ENCODE measurements around the gene UGT2B11. TPM values are rescaled to one million over a fixed set of nuclear protein-coding genes. Genes with fewer than 3 reads are reported as not detected.
"Not testable (repeated sequence)": the region's sequence is repeated elsewhere in the genome, so short reads cannot be mapped to it uniquely, and the experiment has no call there.

The UGT2B11 gene
- not detected for polyA plus RNA-seq (ENCODE audit: insufficient read length)

GRCh38 chr4:69214716-69215115 lies at the start of gene UGT2B11:
UGT2B11 (minus strand) TSS chr4:69214748; CDS start chr4:69214722, 26 bp downstream.
- DNase-seq (ENCODE audit: low read depth) = no peak

GRCh38 chr4:69253147-69253772 lies 38.7 kb upstream of the UGT2B11 start:
- DNase-seq (ENCODE audit: low read depth) = not testable (repeated sequence)

GRCh38 chr4:69250884-69251283 lies 36.3 kb upstream of the UGT2B11 start:
- not testable (repeated sequence) for DNase-seq (ENCODE audit: low read depth)

- DNase-seq (ENCODE audit: low read depth) = not testable (repeated sequence)
These were observed 28.2 kb upstream of the UGT2B11 start for GRCh38 chr4:69242562-69243240.

GRCh38 chr4:69241746-69242145 lies 27.2 kb upstream of the UGT2B11 start:
- not testable (repeated sequence) for DNase-seq (ENCODE audit: low read depth)

GRCh38 chr4:69240787-69241186 lies 26.2 kb upstream of the UGT2B11 start:
- not testable (repeated sequence) for DNase-seq (ENCODE audit: low read depth)

GRCh38 chr4:69239557-69240168 lies 25.1 kb upstream of the UGT2B11 start:
- DNase-seq (ENCODE audit: low read depth) = no peak

- DNase-seq (ENCODE audit: low read depth) = no peak
These were observed 24.5 kb upstream of the UGT2B11 start for GRCh38 chr4:69239092-69239491.

GRCh38 chr4:69224891-69225290 lies 10.3 kb upstream of the UGT2B11 start:
- DNase-seq (ENCODE audit: low read depth) = no peak

- not testable (repeated sequence) for DNase-seq (ENCODE audit: low read depth)
These were observed 8.7 kb upstream of the UGT2B11 start for GRCh38 chr4:69223277-69223676.

GRCh38 chr4:69218491-69218890 lies 3.9 kb upstream of the UGT2B11 start:
- DNase-seq (ENCODE audit: low read depth) = not testable (repeated sequence)

- DNase-seq (ENCODE audit: low read depth) = no peak
These were observed 3.6 kb downstream of the UGT2B11 start for GRCh38 chr4:69210911-69211310.

GRCh38 chr4:69198506-69198905 lies 16.0 kb downstream of the UGT2B11 start:
- DNase-seq (ENCODE audit: low read depth) = not testable (repeated sequence)

- DNase-seq (ENCODE audit: low read depth) = no peak
These were observed 18.2 kb downstream of the UGT2B11 start for GRCh38 chr4:69196209-69196965.

- no peak for DNase-seq (ENCODE audit: low read depth)
These were observed 20.4 kb downstream of the UGT2B11 start for GRCh38 chr4:69194166-69194565.

- DNase-seq (ENCODE audit: low read depth) = not testable (repeated sequence)
These were observed 22.6 kb downstream of the UGT2B11 start for GRCh38 chr4:69191905-69192304.

- not testable (repeated sequence) for DNase-seq (ENCODE audit: low read depth)
These were observed 23.9 kb downstream of the UGT2B11 start for GRCh38 chr4:69190621-69191020.

- not testable (repeated sequence) for DNase-seq (ENCODE audit: low read depth)
These were observed 32.9 kb downstream of the UGT2B11 start for GRCh38 chr4:69181519-69182169.

GRCh38 chr4:69179817-69180216 lies 34.7 kb downstream of the UGT2B11 start:
- DNase-seq (ENCODE audit: low read depth) = not testable (repeated sequence)

- DNase-seq (ENCODE audit: low read depth) = not testable (repeated sequence)
These were observed 35.8 kb downstream of the UGT2B11 start for GRCh38 chr4:69178751-69179205.

All from forelimb muscle (tissue), 1 donor.